H9 (cell line): ENCODE data around the gene NEDD9. TPM values are rescaled to one million over a fixed set of nuclear protein-coding genes. Genes with fewer than 3 reads are reported as not detected.

ENCODE experiments used
- DNase-seq: peaks from one replicate; pipeline ENCODE4 v3.0.0-alpha.2; 2017
- H2AFZ ChIP-seq: one replicate; pipeline ENCODE4 v1.6.1; 2013; ENCODE audit warnings: mild to moderate bottlenecking, low read length, control low read depth, moderate library complexity
- H2AK5ac ChIP-seq: 2 replicates; pipeline ENCODE4 v1.6.1; 2013; ENCODE audit warnings: low read length, control low read depth, mixed read lengths; ENCODE audit not compliant: insufficient read length
- H2BK120ac ChIP-seq: one replicate; pipeline ENCODE4 v1.6.1; 2013; ENCODE audit warnings: low read depth, mild to moderate bottlenecking, low read length, control low read depth, inconsistent platforms; ENCODE audit not compliant: poor library complexity, severe bottlenecking
- H2BK12ac ChIP-seq: 2 replicates; pipeline ENCODE4 v1.6.1; 2013; ENCODE audit warnings: low read length, control low read depth, mixed read lengths, low read depth; ENCODE audit not compliant: insufficient read length
- H2BK15ac ChIP-seq: 2 replicates; pipeline ENCODE4 v1.6.1; 2013; ENCODE audit warnings: low read depth, low read length, control low read depth
- H2BK20ac ChIP-seq: one replicate; pipeline ENCODE4 v1.6.1; 2013; ENCODE audit warnings: low read depth, mild to moderate bottlenecking, low read length, control low read depth, inconsistent platforms; ENCODE audit not compliant: poor library complexity, severe bottlenecking
- H2BK5ac ChIP-seq: 2 replicates; pipeline ENCODE4 v1.6.1; 2013; ENCODE audit warnings: low read length, control low read depth, mixed read lengths; ENCODE audit not compliant: insufficient read length
- H3K14ac ChIP-seq: 2 replicates; pipeline ENCODE4 v1.6.1; 2013; ENCODE audit warnings: low read length, control low read depth; ENCODE audit not compliant: insufficient read depth
- H3K18ac ChIP-seq: 2 replicates; pipeline ENCODE4 v1.6.1; 2013; ENCODE audit warnings: low read depth, mild to moderate bottlenecking, mixed read lengths, low read length, control low read depth; ENCODE audit not compliant: insufficient read length
- H3K23ac ChIP-seq: 2 replicates; pipeline ENCODE4 v1.6.1; 2013; ENCODE audit warnings: low read length, control low read depth, mixed read lengths, low read depth; ENCODE audit not compliant: insufficient read length
- H3K23me2 ChIP-seq: 2 replicates; pipeline ENCODE4 v1.6.1; 2013; ENCODE audit warnings: low read depth, mild to moderate bottlenecking, mixed read lengths, low read length, control low read depth; ENCODE audit not compliant: insufficient read length, poor library complexity, severe bottlenecking
- H3K27ac ChIP-seq: 2 replicates; pipeline ENCODE4 v1.5.1; 2013; ENCODE audit warnings: low read length, control low read depth, mixed read lengths, low read depth; ENCODE audit not compliant: insufficient read length
- H3K27me3 ChIP-seq: 2 replicates; pipeline ENCODE4 v1.6.1; 2013; ENCODE audit warnings: low read length, control low read depth, inconsistent platforms; ENCODE audit not compliant: insufficient read depth
- H3K4ac ChIP-seq: 2 replicates; pipeline ENCODE4 v1.6.1; 2013; ENCODE audit warnings: low read depth, mild to moderate bottlenecking, control low read depth, inconsistent platforms, low read length, moderate library complexity
- H3K4me1 ChIP-seq: 2 replicates; pipeline ENCODE4 v1.6.1; 2013; ENCODE audit warnings: low read length, control low read depth, inconsistent platforms; ENCODE audit not compliant: insufficient read depth
- H3K4me2 ChIP-seq: 2 replicates; pipeline ENCODE4 v1.6.1; 2013; ENCODE audit warnings: low read length, control low read depth, mixed read lengths; ENCODE audit not compliant: insufficient read length, insufficient read depth
- H3K56ac ChIP-seq: 2 replicates; pipeline ENCODE4 v1.6.1; 2013; ENCODE audit warnings: low read depth, mild to moderate bottlenecking, mixed read lengths, low read length, control low read depth; ENCODE audit not compliant: insufficient read length
- H3K79me1 ChIP-seq: 2 replicates; pipeline ENCODE4 v1.6.1; 2013; ENCODE audit warnings: low read depth, mild to moderate bottlenecking, moderate library complexity, low read length, control low read depth, inconsistent platforms; ENCODE audit not compliant: insufficient read depth, poor library complexity, severe bottlenecking
- H3K79me2 ChIP-seq: 2 replicates; pipeline ENCODE4 v1.6.1; 2013; ENCODE audit warnings: low read length, control low read depth, inconsistent platforms; ENCODE audit not compliant: insufficient read depth
- H3K9ac ChIP-seq: 2 replicates; pipeline ENCODE4 v1.6.1; 2013; ENCODE audit warnings: low read length, control low read depth, mixed read lengths; ENCODE audit not compliant: insufficient read length; ENCODE audit errors: extremely low read depth
- H3K9me3 ChIP-seq: one replicate; pipeline ENCODE4 v1.6.1; 2013; ENCODE audit warnings: low read depth, low read length, inconsistent platforms; ENCODE audit not compliant: control insufficient read depth
- H3T11ph ChIP-seq: one replicate; pipeline ENCODE4 v1.6.1; 2013; ENCODE audit warnings: mild to moderate bottlenecking, low read length, control low read depth, inconsistent platforms
- H4K20me1 ChIP-seq: one replicate; pipeline ENCODE4 v1.6.1; 2013; ENCODE audit not compliant: control insufficient read depth, insufficient read length, insufficient read depth
- H4K5ac ChIP-seq: 2 replicates; pipeline ENCODE4 v1.6.1; 2013; ENCODE audit warnings: low read depth, mild to moderate bottlenecking, mixed read lengths, low read length, control low read depth; ENCODE audit not compliant: insufficient read length
- H4K8ac ChIP-seq: replicated peaks from 2 replicates; pipeline ENCODE4 v1.6.1; 2013; ENCODE audit warnings: low read length, control low read depth, mixed read lengths, low read depth; ENCODE audit not compliant: insufficient read length
- H4K91ac ChIP-seq: 2 replicates; pipeline ENCODE4 v1.6.1; 2013; ENCODE audit warnings: low read depth, mild to moderate bottlenecking, moderate library complexity, mixed read lengths, low read length, control low read depth; ENCODE audit not compliant: insufficient read length
- H3K27ac Mint-ChIP-seq, 3 experiments: 2 replicates in 2 of 3; 3 replicates in 1 of 3; pipeline ENCODE4 v1.8.0; 2020 to 2021; ENCODE audit warnings: mixed read lengths in 3 of 3, mild to moderate bottlenecking in 1 of 3, moderate library complexity in 1 of 3
- H3K27me3 Mint-ChIP-seq: 2 replicates; pipeline ENCODE4 v1.8.0; 2021; ENCODE audit warnings: low read depth, mild to moderate bottlenecking, moderate library complexity, mixed read lengths
- H3K36me3 Mint-ChIP-seq, 3 experiments: 2 replicates in 2 of 3; 3 replicates in 1 of 3; pipeline ENCODE4 v1.8.0; 2020 to 2021; ENCODE audit warnings: low read depth in 3 of 3, mixed read lengths in 3 of 3; ENCODE audit not compliant: insufficient read depth in 1 of 3
- H3K4me1 Mint-ChIP-seq, 2 experiments: 2 replicates each; pipeline ENCODE4 v1.8.0; 2020; ENCODE audit warnings: mixed read lengths in 2 of 2
- H3K4me3 Mint-ChIP-seq, 2 experiments: 2 replicates in 1 of 2; 3 replicates in 1 of 2; pipeline ENCODE4 v1.8.0; 2020 to 2021; ENCODE audit warnings: mild to moderate bottlenecking in 2 of 2, mixed read lengths in 2 of 2, moderate library complexity in 1 of 2
- H3K9me3 Mint-ChIP-seq, 2 experiments: 2 replicates in 1 of 2; 3 replicates in 1 of 2; pipeline ENCODE4 v1.8.0; 2020; ENCODE audit warnings: mild to moderate bottlenecking in 2 of 2, mixed read lengths in 2 of 2, moderate library complexity in 1 of 2
- WGBS: extraction: QIAGEN DNeasy Blood & Tissue Kit; methylation state at CpG from one replicate; pipeline ENCODE4 v1.1.7; 2013; ENCODE audit warnings: missing lambda C conversion rate, low lambda C conversion rate, mixed read lengths; ENCODE audit not compliant: insufficient read length; ENCODE audit errors: extremely low coverage; 5-methylcytosine and 5-hydroxymethylcytosine counted together
- total RNA-seq: library from RNA; stranded (reverse); gene quantifications from 2 replicates; pipeline ENCODE4 v1.2.1, GENCODE V29; 2021
- TF ChIP-seq, protein P1 (sequence below): fragments of 200-600 bp; sonication (generic); conservative IDR thresholded peaks from 3 replicates; pipeline ENCODE4 v1.8.0; 2021; ENCODE audit warnings: antibody characterized with exemption, mild to moderate bottlenecking

NEDD9 gene
- total RNA-seq, 1 experiment from 2014 or later, result 5.5 TPM

GRCh38 chr6:11264100-11264499, 31.6 kb upstream of the NEDD9 start:
- WGBS, result no CpG with 5 or more reads among the region's 6 CpGs
- H2BK15ac ChIP-seq, result no peak overlapping the region
- H3T11ph ChIP-seq, result no peak overlapping the region
- H3K27ac Mint-ChIP-seq, result no peak overlapping the region
- H3K9ac ChIP-seq, result no peak overlapping the region
- no peak overlapping the region for H2BK20ac ChIP-seq
- H3K79me2 ChIP-seq, result no peaks in the 10 kb centered on the region
- H2AFZ ChIP-seq, result no peak overlapping the region
- no peak overlapping the region for H2BK120ac ChIP-seq
- no peaks in the 10 kb centered on the region for H3K9me3 Mint-ChIP-seq
- no peak overlapping the region for H3K14ac ChIP-seq
- H4K20me1 ChIP-seq, result no peaks in the 10 kb centered on the region
- no peak overlapping the region for H4K8ac ChIP-seq
- no peaks in the 10 kb centered on the region for H3K23me2 ChIP-seq
- H3K79me1 ChIP-seq, result no peaks in the 10 kb centered on the region
- no peak overlapping the region for H2AK5ac ChIP-seq
- H3K27ac ChIP-seq, result no peak overlapping the region
- H3K9me3 ChIP-seq, result no peaks in the 10 kb centered on the region
- no peak overlapping the region for H3K56ac ChIP-seq
- no peak overlapping the region for H2BK12ac ChIP-seq
- no peak overlapping the region for H3K4me3 Mint-ChIP-seq
- DNase-seq, result peak; percentile 49
- no peak overlapping the region for H4K5ac ChIP-seq
- H3K36me3 Mint-ChIP-seq, result no peaks in the 10 kb centered on the region
- no peak overlapping the region for H3K4me2 ChIP-seq
- H3K4me1 Mint-ChIP-seq, result peaks cover under 1 to 7% of the 10 kb centered on the region in 2 experiments; a peak in 3 of 4 replicates
- H3K4me1 ChIP-seq, result no peaks in the 10 kb centered on the region
- no peak overlapping the region for H3K18ac ChIP-seq
- no peak overlapping the region for H4K91ac ChIP-seq
- no peaks in the 10 kb centered on the region for H3K27me3 Mint-ChIP-seq
- TF ChIP-seq, protein P1, sequence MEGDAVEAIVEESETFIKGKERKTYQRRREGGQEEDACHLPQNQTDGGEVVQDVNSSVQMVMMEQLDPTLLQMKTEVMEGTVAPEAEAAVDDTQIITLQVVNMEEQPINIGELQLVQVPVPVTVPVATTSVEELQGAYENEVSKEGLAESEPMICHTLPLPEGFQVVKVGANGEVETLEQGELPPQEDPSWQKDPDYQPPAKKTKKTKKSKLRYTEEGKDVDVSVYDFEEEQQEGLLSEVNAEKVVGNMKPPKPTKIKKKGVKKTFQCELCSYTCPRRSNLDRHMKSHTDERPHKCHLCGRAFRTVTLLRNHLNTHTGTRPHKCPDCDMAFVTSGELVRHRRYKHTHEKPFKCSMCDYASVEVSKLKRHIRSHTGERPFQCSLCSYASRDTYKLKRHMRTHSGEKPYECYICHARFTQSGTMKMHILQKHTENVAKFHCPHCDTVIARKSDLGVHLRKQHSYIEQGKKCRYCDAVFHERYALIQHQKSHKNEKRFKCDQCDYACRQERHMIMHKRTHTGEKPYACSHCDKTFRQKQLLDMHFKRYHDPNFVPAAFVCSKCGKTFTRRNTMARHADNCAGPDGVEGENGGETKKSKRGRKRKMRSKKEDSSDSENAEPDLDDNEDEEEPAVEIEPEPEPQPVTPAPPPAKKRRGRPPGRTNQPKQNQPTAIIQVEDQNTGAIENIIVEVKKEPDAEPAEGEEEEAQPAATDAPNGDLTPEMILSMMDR, result peak; percentile 59
- no peak overlapping the region for H2BK5ac ChIP-seq
- no peak overlapping the region for H3K23ac ChIP-seq
- H3K4ac ChIP-seq, result no peak overlapping the region
- no peaks in the 10 kb centered on the region for H3K27me3 ChIP-seq
